Endodermal cell (in vitro differentiated cells): ENCODE results near the gene CNNM4. TPM values are rescaled to one million over a fixed set of nuclear protein-coding genes. Genes with fewer than 3 reads are reported as not detected.

Experiments
- DNase-seq: peaks from one replicate; pipeline ENCODE4 v3.0.0-alpha.2; 2017
- H3K27ac ChIP-seq: 2 replicates; pipeline ENCODE4 v1.5.1; 2013; ENCODE audit warnings: mild to moderate bottlenecking, low read depth, low read length, moderate library complexity
- H3K27me3 ChIP-seq: 2 replicates; pipeline ENCODE4 v1.6.1; 2013; ENCODE audit warnings: mild to moderate bottlenecking, low read length, moderate library complexity; ENCODE audit not compliant: insufficient read depth, control insufficient read depth, poor library complexity, severe bottlenecking
- H3K36me3 ChIP-seq: 2 replicates; pipeline ENCODE4 v1.7.0; 2013; ENCODE audit warnings: mild to moderate bottlenecking, low read length, moderate library complexity; ENCODE audit not compliant: control insufficient read depth, insufficient read depth
- H3K4me1 ChIP-seq: one replicate; pipeline ENCODE4 v1.7.0; 2013; ENCODE audit warnings: low read length; ENCODE audit not compliant: control insufficient read depth, insufficient read depth
- H3K4me3 ChIP-seq: 2 replicates; pipeline ENCODE4 v1.5.1; 2013; ENCODE audit warnings: mild to moderate bottlenecking, low read length, moderate library complexity
- H3K9ac ChIP-seq: 2 replicates; pipeline ENCODE4 v1.6.1; 2013; ENCODE audit warnings: mild to moderate bottlenecking, low read length, moderate library complexity; ENCODE audit not compliant: poor library complexity, severe bottlenecking; ENCODE audit errors: extremely low read depth
- H3K9me3 ChIP-seq: 2 replicates; pipeline ENCODE4 v1.6.1; 2013; ENCODE audit warnings: mild to moderate bottlenecking, low read length, moderate library complexity; ENCODE audit not compliant: control insufficient read depth
- H3K27ac Mint-ChIP-seq: 2 replicates; pipeline ENCODE4 v1.8.0; 2020; ENCODE audit warnings: mixed read lengths
- H3K27me3 Mint-ChIP-seq: 2 replicates; pipeline ENCODE4 v1.8.0; 2021; ENCODE audit warnings: mild to moderate bottlenecking, mixed read lengths; ENCODE audit not compliant: insufficient read depth
- H3K36me3 Mint-ChIP-seq: 2 replicates; pipeline ENCODE4 v1.8.0; 2020; ENCODE audit warnings: low read depth, mixed read lengths
- H3K4me1 Mint-ChIP-seq: 2 replicates; pipeline ENCODE4 v1.8.0; 2020; ENCODE audit warnings: mixed read lengths
- H3K4me3 Mint-ChIP-seq: 2 replicates; pipeline ENCODE4 v1.8.0; 2020; ENCODE audit warnings: mild to moderate bottlenecking, moderate library complexity, mixed read lengths
- H3K9me3 Mint-ChIP-seq: 2 replicates; pipeline ENCODE4 v1.8.0; 2020; ENCODE audit warnings: mild to moderate bottlenecking, mixed read lengths
- CTCF ChIP-seq: fragments of 200-600 bp; sonication (generic); conservative IDR thresholded peaks from 2 replicates; pipeline ENCODE4 v1.5.0; 2021; ENCODE audit warnings: antibody characterized with exemption, mild to moderate bottlenecking
- WGBS, 2 experiments: methylation state at CpG; one replicate each; pipeline versions ENCODE4 v1.1.5 to v1.1.7; 2013; ENCODE audit warnings: missing lambda C conversion rate in 2 of 2, mixed read lengths in 1 of 2; ENCODE audit not compliant: insufficient coverage in 1 of 2, insufficient read length in 1 of 2; 5-methylcytosine and 5-hydroxymethylcytosine counted together
- total RNA-seq, 2 donors: library from RNA; stranded (reverse); fragmentation: NEBNext Ultra II Directional in 1 of 2; extraction: Animal tissue kit (Norgen Biotek cat#: 25700) in 1 of 2; gene quantifications; 2 replicates in 1 of 2; 3 replicates in 1 of 2; pipeline ENCODE4 v1.2.1, GENCODE V29; 2021

The CNNM4 gene
- total RNA-seq, 2 donors from 2014 or later: 22.3 to 27.5 TPM

DNA sequence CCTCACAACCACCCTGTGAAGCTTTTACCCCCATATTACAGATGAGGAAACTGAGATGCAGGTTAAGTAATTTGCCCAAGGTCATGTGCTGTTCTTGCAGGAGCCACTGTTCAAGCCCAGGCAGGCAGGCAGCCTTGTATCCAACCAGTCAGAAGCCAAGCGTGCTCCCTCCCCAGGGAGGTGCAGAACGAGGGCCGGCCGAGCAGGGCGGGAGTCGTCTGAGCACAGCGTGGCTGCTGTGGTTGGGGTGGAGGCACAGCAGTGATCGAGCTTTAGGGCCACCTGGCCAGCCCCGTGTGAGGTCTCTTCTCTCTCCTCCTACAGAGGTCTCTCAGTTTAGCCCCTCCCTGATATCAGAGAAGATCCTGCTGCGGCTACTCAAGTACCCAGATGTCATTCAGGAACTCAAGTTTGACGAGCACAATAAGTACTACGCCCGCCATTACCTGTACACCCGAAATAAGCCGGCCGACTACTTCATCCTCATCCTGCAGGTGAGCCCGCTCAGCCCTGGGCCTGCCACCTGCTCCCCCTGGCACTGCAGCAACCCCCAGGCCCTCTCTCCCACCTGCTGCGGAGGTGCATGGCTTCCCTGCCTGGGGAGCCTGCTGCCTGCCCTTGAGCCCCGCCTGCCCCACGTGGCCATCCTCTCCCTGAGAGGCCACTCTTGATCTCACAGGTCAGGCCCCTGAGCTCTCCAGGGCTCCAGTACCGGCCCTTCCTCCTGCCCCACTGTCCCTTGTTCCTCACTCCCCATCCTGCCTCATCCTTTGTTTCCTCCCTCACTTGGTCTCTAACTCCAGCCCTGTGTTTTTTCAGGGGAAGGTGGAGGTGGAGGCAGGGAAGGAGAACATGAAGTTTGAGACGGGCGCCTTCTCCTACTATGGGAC is 38.3 kb downstream of the CNNM4 start:
- H3K27me3 Mint-ChIP-seq: no peaks in the 10 kb centered on the region
- H3K9me3 Mint-ChIP-seq: no peaks in the 10 kb centered on the region
- no peak overlapping the region for H3K27ac Mint-ChIP-seq
- H3K9me3 ChIP-seq: no peaks in the 10 kb centered on the region
- no peak overlapping the region for H3K9ac ChIP-seq
- no peaks in the 10 kb centered on the region for H3K4me1 Mint-ChIP-seq
- no peaks in the 10 kb centered on the region for H3K4me1 ChIP-seq
- no peak for TF ChIP-seq CTCF
- no peak overlapping the region for H3K4me3 Mint-ChIP-seq
- no peak for DNase-seq
- no peak overlapping the region for H3K27ac ChIP-seq
- WGBS, 2 experiments: 93 to 94% methylated on average over 9 to 23 of the region's 23 CpGs
- peaks cover 12% of the 10 kb centered on the region for H3K36me3 Mint-ChIP-seq
- H3K36me3 ChIP-seq: peaks cover 11% of the 10 kb centered on the region
- H3K4me3 ChIP-seq: no peak overlapping the region
- no peaks in the 10 kb centered on the region for H3K27me3 ChIP-seq

GRCh38 chr2:96799623-96799935 is 38.9 kb downstream of the CNNM4 start:
- H3K27ac ChIP-seq: no peak overlapping the region
- no peak for DNase-seq
- no peak overlapping the region for H3K27ac Mint-ChIP-seq
- no peaks in the 10 kb centered on the region for H3K4me1 ChIP-seq
- H3K27me3 Mint-ChIP-seq: no peaks in the 10 kb centered on the region
- H3K27me3 ChIP-seq: no peaks in the 10 kb centered on the region
- TF ChIP-seq CTCF: no peak
- H3K9me3 Mint-ChIP-seq: no peaks in the 10 kb centered on the region
- no peak overlapping the region for H3K9ac ChIP-seq
- H3K4me1 Mint-ChIP-seq: no peaks in the 10 kb centered on the region
- H3K36me3 ChIP-seq: peaks cover 11% of the 10 kb centered on the region
- no peaks in the 10 kb centered on the region for H3K9me3 ChIP-seq
- H3K4me3 ChIP-seq: no peak overlapping the region
- no peak overlapping the region for H3K4me3 Mint-ChIP-seq
- WGBS, 2 experiments: 87 to 90% methylated on average over 3 to 8 of the region's 8 CpGs
- peaks cover 12% of the 10 kb centered on the region for H3K36me3 Mint-ChIP-seq

GRCh38 chr2:96800061-96801004 is 39.6 kb downstream of the CNNM4 start:
- DNase-seq: no peak
- WGBS, 2 experiments: 91 to 97% methylated on average over 19 to 27 of the region's 27 CpGs

More at GRCh38 chr2:96800061-96801004, 39.6 kb downstream of the CNNM4 start:
- H3K4me1 ChIP-seq: no peaks in the 10 kb centered on the region
- peaks cover 11% of the 10 kb centered on the region for H3K36me3 ChIP-seq
- H3K27ac ChIP-seq: no peak overlapping the region
- no peak for TF ChIP-seq CTCF
- Mint-ChIP-seq H3K36me3 (peaks cover 14% of the 10 kb centered on the region), H3K27me3 (no peaks in the 10 kb centered on the region), H3K27ac (no peak overlapping the region), H3K9me3 (no peaks in the 10 kb centered on the region), H3K4me1 (peaks cover 2% of the 10 kb centered on the region), H3K4me3 (no peak overlapping the region)
- no peaks in the 10 kb centered on the region for H3K27me3 ChIP-seq
- H3K9ac ChIP-seq: no peak overlapping the region
- no peaks in the 10 kb centered on the region for H3K9me3 ChIP-seq
- no peak overlapping the region for H3K4me3 ChIP-seq
